Measurements from ENCODE around the gene CWC25.
"Not testable (repeated sequence)": the region's sequence is repeated elsewhere in the genome, so short reads cannot be mapped to it uniquely, and the experiment has no call there.

Gene CWC25

GRCh38 chr17:38824899-38825761, at the start of gene CWC25:
Gene CWC25, minus strand, starts transcription at chr17:38825321. Its CDS starts 138 bp downstream, at chr17:38825183.
- in situ Hi-C loops (cut with MboI; ENCODE audit: low sequenced_read_pairs): no loop called here

GRCh38 chr17:38873640-38874380, 48.7 kb upstream of the CWC25 start:
- in situ Hi-C loops (cut with MboI; ENCODE audit: low sequenced_read_pairs): no loop called here

GRCh38 chr17:38872671-38873385, 47.7 kb upstream of the CWC25 start:
- in situ Hi-C loops (cut with MboI; ENCODE audit: low sequenced_read_pairs): no loop called here

GRCh38 chr17:38872027-38872511, 46.9 kb upstream of the CWC25 start:
- in situ Hi-C loops (cut with MboI; ENCODE audit: low sequenced_read_pairs): no loop called here

- in situ Hi-C loops (cut with MboI; ENCODE audit: low sequenced_read_pairs): no loop called here
Observed at GRCh38 chr17:38871247-38872015, 46.3 kb upstream of the CWC25 start.

GRCh38 chr17:38870259-38871165, 45.4 kb upstream of the CWC25 start:
- in situ Hi-C loops (cut with MboI; ENCODE audit: low sequenced_read_pairs): no loop called here

- in situ Hi-C loops (cut with MboI; ENCODE audit: low sequenced_read_pairs): no loop called here
Observed at GRCh38 chr17:38869526-38870258, 44.6 kb upstream of the CWC25 start, which contains the start of gene LASP1. Gene LASP1, plus strand, starts transcription at chr17:38870058. Its CDS starts 132 bp downstream, at chr17:38870190.

GRCh38 chr17:38868817-38869525, 43.9 kb upstream of the CWC25 start:
- in situ Hi-C loops (cut with MboI; ENCODE audit: low sequenced_read_pairs): no loop called here

GRCh38 chr17:38867968-38868816, 43.1 kb upstream of the CWC25 start:
- in situ Hi-C loops (cut with MboI; ENCODE audit: low sequenced_read_pairs): no loop called here

GRCh38 chr17:38867179-38867967, 42.3 kb upstream of the CWC25 start:
- in situ Hi-C loops (cut with MboI; ENCODE audit: low sequenced_read_pairs): no loop called here

GRCh38 chr17:38864636-38865398, 39.7 kb upstream of the CWC25 start:
- in situ Hi-C loops (cut with MboI; ENCODE audit: low sequenced_read_pairs): no loop called here

GRCh38 chr17:38861399-38861843, 36.3 kb upstream of the CWC25 start:
- in situ Hi-C loops (cut with MboI; ENCODE audit: low sequenced_read_pairs): no loop called here

- in situ Hi-C loops (cut with MboI; ENCODE audit: low sequenced_read_pairs): no loop called here
Observed at GRCh38 chr17:38857271-38857670, 32.1 kb upstream of the CWC25 start.

GRCh38 chr17:38855101-38855714, 30.1 kb upstream of the CWC25 start:
- in situ Hi-C loops (cut with MboI; ENCODE audit: low sequenced_read_pairs): not testable (repeated sequence)
